ENCODE data around the gene SOS1.

SOS1 gene

DNA sequence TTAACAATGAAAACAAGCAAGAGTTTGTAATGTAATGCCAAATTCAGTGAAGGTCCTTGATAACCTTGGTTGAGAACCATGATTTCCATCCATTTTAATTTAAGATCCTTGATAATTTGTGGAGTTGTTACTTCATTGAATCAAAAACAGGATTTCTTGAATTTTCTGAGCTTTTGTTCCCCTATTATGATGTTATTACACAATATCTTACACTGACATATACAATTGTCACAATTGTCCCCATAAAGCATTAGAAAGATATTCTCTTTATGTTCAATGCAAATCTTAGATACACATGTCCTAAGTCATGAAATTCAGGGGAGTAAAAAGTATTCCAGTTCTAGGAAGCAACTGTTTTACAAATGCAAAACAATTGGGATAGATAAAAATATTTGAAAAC is 147.6 kb downstream of the SOS1 start:
- no peak for DNase-seq (ENCODE audit: low read depth)
- TF ChIP-seq, protein P1, sequence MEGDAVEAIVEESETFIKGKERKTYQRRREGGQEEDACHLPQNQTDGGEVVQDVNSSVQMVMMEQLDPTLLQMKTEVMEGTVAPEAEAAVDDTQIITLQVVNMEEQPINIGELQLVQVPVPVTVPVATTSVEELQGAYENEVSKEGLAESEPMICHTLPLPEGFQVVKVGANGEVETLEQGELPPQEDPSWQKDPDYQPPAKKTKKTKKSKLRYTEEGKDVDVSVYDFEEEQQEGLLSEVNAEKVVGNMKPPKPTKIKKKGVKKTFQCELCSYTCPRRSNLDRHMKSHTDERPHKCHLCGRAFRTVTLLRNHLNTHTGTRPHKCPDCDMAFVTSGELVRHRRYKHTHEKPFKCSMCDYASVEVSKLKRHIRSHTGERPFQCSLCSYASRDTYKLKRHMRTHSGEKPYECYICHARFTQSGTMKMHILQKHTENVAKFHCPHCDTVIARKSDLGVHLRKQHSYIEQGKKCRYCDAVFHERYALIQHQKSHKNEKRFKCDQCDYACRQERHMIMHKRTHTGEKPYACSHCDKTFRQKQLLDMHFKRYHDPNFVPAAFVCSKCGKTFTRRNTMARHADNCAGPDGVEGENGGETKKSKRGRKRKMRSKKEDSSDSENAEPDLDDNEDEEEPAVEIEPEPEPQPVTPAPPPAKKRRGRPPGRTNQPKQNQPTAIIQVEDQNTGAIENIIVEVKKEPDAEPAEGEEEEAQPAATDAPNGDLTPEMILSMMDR (conservative IDR thresholded peaks at IDR 0.05; ENCODE audit: control insufficient read depth, insufficient read depth, low read depth, low read length), result no peak
- H3K4me3 ChIP-seq (ENCODE audit: control insufficient read depth, low read depth, low read length), result no peak overlapping the region

DNA sequence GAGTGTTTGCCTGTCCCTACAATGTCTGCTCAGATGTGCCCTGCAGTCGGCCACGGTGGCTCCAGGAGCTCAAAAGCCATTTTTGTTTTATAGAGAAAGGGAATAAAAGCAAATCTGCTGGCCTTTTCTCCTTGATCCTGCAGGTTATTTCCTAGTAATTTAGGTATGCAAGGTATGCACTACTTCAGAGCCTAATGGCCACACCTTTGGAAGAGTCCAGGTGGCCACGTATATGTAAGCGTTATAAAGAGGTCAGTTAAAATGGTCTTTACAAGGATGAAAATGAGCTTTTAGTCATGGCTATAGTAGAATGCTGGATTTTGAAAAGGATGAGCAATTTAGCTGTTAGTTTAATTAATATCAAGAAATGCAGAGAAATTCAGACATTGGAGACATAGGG is 149.5 kb downstream of the SOS1 start:
- H3K4me3 ChIP-seq (ENCODE audit: control insufficient read depth, low read depth, low read length), result no peak overlapping the region
- no peak for DNase-seq (ENCODE audit: low read depth)
- TF ChIP-seq, protein P1 (conservative IDR thresholded peaks at IDR 0.05; ENCODE audit: control insufficient read depth, insufficient read depth, low read depth, low read length), result no peak

DNA sequence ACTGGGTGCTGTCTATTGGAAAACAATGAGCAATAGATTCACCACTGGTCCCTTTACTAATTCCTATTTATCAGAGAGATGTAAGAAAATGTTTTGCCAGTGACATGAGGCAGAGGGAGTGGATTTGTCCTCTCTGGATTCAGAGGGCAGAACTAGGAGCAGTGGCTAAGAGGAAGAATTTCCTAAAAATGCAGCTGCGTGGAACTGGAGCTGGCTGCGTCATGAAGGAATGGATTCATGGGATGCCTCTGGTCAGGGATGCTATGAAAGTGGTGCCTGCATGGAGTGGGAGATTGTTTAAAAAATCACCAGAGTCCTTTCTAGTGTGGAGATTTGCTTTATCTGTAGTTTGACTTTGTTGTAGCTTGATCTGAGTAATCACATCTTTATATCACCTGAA is 152.8 kb downstream of the SOS1 start:
- DNase-seq (ENCODE audit: low read depth), result no peak
- TF ChIP-seq, protein P1 (conservative IDR thresholded peaks at IDR 0.05; ENCODE audit: control insufficient read depth, insufficient read depth, low read depth, low read length), result no peak
- H3K4me3 ChIP-seq (ENCODE audit: control insufficient read depth, low read depth, low read length), result no peak overlapping the region

DNA sequence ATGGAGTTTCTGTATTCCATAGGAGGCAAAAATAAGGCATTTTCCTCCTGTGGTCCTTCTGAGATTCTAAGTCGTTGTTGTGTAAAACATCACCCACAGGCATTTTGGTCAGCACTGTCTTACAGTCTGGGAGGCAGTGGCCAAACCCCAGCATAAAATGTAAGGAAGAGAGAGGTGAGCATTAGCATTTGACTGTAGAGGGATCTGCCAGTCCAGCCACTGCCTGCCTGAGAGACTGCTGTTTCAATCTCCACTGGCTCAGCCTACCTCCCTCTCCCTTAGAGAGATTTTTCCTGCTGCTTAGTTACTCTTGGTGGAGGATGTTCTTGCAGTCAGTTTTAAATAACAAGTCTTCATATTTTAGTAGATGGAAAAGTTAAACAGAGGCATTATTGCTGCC is 154.2 kb downstream of the SOS1 start:
- no peak for DNase-seq (ENCODE audit: low read depth)
- TF ChIP-seq, protein P1 (conservative IDR thresholded peaks at IDR 0.05; ENCODE audit: control insufficient read depth, insufficient read depth, low read depth, low read length), result no peak
- no peak overlapping the region for H3K4me3 ChIP-seq (ENCODE audit: control insufficient read depth, low read depth, low read length)

DNA sequence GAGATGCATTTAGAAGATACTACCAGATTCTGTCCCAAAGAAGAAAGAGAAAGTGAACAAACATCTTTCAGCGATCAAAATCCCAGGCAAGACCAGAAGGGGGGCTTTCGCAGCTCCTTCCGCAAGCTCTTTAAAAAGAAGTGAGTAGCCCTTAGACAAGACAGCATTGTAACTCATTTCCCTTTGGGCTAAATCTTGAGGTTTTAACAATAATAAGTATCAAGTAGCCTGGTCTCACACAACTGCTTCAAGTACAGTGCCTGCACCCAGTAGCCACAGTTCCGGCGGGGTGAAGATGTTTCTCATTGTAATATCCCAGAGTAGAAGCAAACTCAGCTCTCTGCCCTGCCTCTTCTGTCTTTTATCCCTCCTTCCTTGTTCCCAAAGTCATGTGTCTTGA is 154.8 kb downstream of the SOS1 start:
- TF ChIP-seq, protein P1 (conservative IDR thresholded peaks at IDR 0.05; ENCODE audit: control insufficient read depth, insufficient read depth, low read depth, low read length), result no peak
- DNase-seq (ENCODE audit: low read depth), result no peak
- no peak overlapping the region for H3K4me3 ChIP-seq (ENCODE audit: control insufficient read depth, low read depth, low read length)

DNA sequence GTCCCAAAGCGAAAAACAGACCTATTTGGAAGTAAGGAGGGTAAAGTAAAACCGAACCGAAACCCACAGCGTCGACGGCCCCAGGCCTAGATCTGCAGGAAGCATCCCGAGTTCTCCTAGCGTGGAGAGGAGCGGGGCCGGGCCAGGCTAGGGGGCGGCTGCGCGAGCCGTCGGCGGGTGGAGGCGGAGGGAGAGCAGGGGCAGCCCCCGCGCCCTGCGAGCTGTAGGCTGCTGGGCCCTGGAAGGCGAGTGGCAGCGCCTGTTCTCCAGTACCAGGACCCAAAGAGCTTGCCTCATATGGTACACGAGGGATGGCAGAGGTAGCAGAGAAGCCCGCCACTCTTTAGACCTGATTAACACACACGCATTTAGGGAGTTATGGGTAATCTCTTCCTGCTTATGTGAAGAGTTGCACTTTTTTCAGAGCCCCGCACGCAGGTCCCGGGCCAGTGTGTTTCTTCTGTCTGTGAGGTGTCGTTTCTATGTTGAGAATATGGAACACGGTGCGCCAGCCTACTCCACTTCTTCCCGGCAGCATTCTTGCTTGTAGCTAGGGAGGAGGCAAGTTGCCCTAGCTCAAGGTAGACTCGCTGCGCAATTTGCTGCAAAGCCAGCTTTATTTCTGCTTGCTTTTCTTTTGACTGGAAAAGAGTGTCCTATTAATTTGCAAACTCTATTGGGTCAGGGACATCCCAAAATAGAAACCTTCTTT is 160.1 kb downstream of the SOS1 start:
- TF ChIP-seq, protein P1 (conservative IDR thresholded peaks at IDR 0.05; ENCODE audit: control insufficient read depth, insufficient read depth, low read depth, low read length), result no peak
- peak overlapping the region; percentile 20 for H3K4me3 ChIP-seq (ENCODE audit: control insufficient read depth, low read depth, low read length)
- no peak for DNase-seq (ENCODE audit: low read depth)
